ENCODE results near the gene SYT7. TPM values are rescaled to one million over a fixed set of nuclear protein-coding genes. Genes with fewer than 3 reads are reported as not detected.
A peak's percentile ranks its signal among the peaks of the same experiment; 100 is the strongest.

Gene SYT7
- total and polyA plus RNA-seq, 2 of the 8 experiments (the other 6 are each of a cell fraction or from before 2014, with no cell fraction given): 9.6 to 10.5 TPM

- 85% methylated on average over 5 of the region's 7 CpGs; no CpG with 5 or more reads in 1 of the 2 experiments for WGBS, 2 experiments (ENCODE audit: extremely low coverage in 1 of 2, insufficient coverage in 1 of 2, insufficient read length in 1 of 2, insufficient replicate concordance in 2 of 2, low coverage in 1 of 2, low lambda C conversion rate in 2 of 2, missing lambda C conversion rate in 1 of 2)
- Histone ChIP-seq H3K14ac (ENCODE audit: insufficient read length) (no peak overlapping the region), H3K18ac (ENCODE audit: extremely low read depth, low read length) (no peak overlapping the region), H3K79me1 (ENCODE audit: low read depth, low read length) (no peaks in the 10 kb centered on the region), H3K27me3 (replicated peaks in 1 of 4; ENCODE audit: control insufficient read depth in 3 of 4, extremely low read depth in 1 of 4, insufficient read depth in 3 of 4, low read length in 3 of 4) (no peaks in the 10 kb centered on the region), H3K23ac (ENCODE audit: insufficient read length) (no peak overlapping the region), H2BK120ac (replicated peaks; ENCODE audit: low read depth, low read length) (no peak overlapping the region), H2BK20ac (ENCODE audit: low read length) (no peak overlapping the region), H3K4ac (replicated peaks; ENCODE audit: insufficient read length, low read depth, low read length) (no peak overlapping the region), H3K9me3 (ENCODE audit: insufficient read depth in 2 of 2, low read depth in 1 of 2, low read length in 1 of 2) (no peaks in the 10 kb centered on the region; a peak in 1 of 4 replicates), H3K4me3 (ENCODE audit: extremely low read depth in 1 of 4, insufficient read depth in 2 of 4, low read depth in 3 of 4, low read length in 4 of 4) (no peak overlapping the region), H3K9ac (replicated peaks in 1 of 4; ENCODE audit: extremely low read depth in 1 of 4, low read depth in 3 of 4, low read length in 3 of 4) (no peak overlapping the region), H2BK15ac (ENCODE audit: low read length) (no peak overlapping the region), H4K20me1 (replicated peaks in 1 of 2; ENCODE audit: control insufficient read depth in 1 of 2, insufficient read depth in 2 of 2, low read length in 2 of 2) (peaks cover 0 to 2% of the 10 kb centered on the region in 2 experiments), H3K4me2 (ENCODE audit: insufficient read depth in 1 of 2, low read depth in 2 of 2, low read length in 2 of 2) (no peak overlapping the region), H4K91ac (replicated peaks; ENCODE audit: insufficient read length, low read length) (no peak overlapping the region), H3K4me1 (replicated peaks in 1 of 4; ENCODE audit: control insufficient read depth in 3 of 4, insufficient read depth in 4 of 4, low read length in 3 of 4) (peaks cover 0 to 30% (median 14%) of the 10 kb centered on the region in 4 experiments; a peak in 6 of 7 replicates), H3K79me2 (ENCODE audit: control insufficient read depth in 1 of 2, insufficient read depth in 2 of 2, low read length in 2 of 2) (no peaks in the 10 kb centered on the region), H3K36me3 (ENCODE audit: control insufficient read depth in 2 of 4, insufficient read depth in 4 of 4, low read length in 3 of 4) (no peaks in the 10 kb centered on the region), H2AFZ (ENCODE audit: low read length) (no peak overlapping the region), H4K5ac (ENCODE audit: insufficient read length, low read depth, low read length) (no peak overlapping the region), H3K27ac (ENCODE audit: low read depth, low read length) (no peak overlapping the region), H3K56ac (replicated peaks; ENCODE audit: insufficient read length, low read depth, low read length) (no peak overlapping the region), H3K23me2 (ENCODE audit: low read depth, low read length) (no peaks in the 10 kb centered on the region), H4K8ac (ENCODE audit: extremely low read depth, insufficient read depth, low read length) (no peak overlapping the region), H2BK5ac (ENCODE audit: low read depth, low read length) (no peak overlapping the region), H2AK5ac (ENCODE audit: low read depth, low read length) (no peak overlapping the region), H2BK12ac (ENCODE audit: low read depth, low read length) (no peak overlapping the region)
- ChIA-PET CTCF (ENCODE audit: partially characterized antibody) (interaction anchor here (0.7 to 23.7 kb wide), 38 partner anchors 9 to 138 kb away, joined by 3 to 330 read pairs (median 6); partner anchors contain the start of gene SYT7), POLR2A (ENCODE audit: partially characterized antibody) (interaction anchor here (0.6 to 1.0 kb wide), 3 partner anchors 112 to 1119 kb away, joined by 3 to 4 read pairs (median 3); partner anchors contain the start of gene TMEM138)
- no peak for TF ChIP-seq SP2 (IDR thresholded peaks at IDR 0.05; ENCODE audit: low read length)
- TF ChIP-seq POU5F1 (IDR thresholded peaks at IDR 0.05; ENCODE audit: low read depth, low read length): no peak
- no peak for TF ChIP-seq HDAC6 (IDR thresholded peaks at IDR 0.05; ENCODE audit: low read depth, low read length)
- no peak for TF ChIP-seq ASH2L (IDR thresholded peaks at IDR 0.05; ENCODE audit: low read length)
- TF ChIP-seq POLR2AphosphoS5 (IDR thresholded peaks at IDR 0.05; ENCODE audit: low read depth, low read length): no peak
- TF ChIP-seq ATF3 (IDR thresholded peaks at IDR 0.05; ENCODE audit: insufficient read depth, low read depth, low read length): no peak
- TF ChIP-seq RAD21 (IDR thresholded peaks at IDR 0.05 in 1 of 2, conservative IDR thresholded peaks at IDR 0.05 in 1 of 2; ENCODE audit: low read depth in 2 of 2, low read length in 2 of 2): peak; percentile 8 to 42; a peak in 2 of 4 replicates
- peak; percentile 56 to 95 (median 91) for TF ChIP-seq CTCF (IDR thresholded peaks at IDR 0.05; ENCODE audit: control extremely low read depth in 1 of 3, insufficient read depth in 1 of 3, low read depth in 1 of 3, low read length in 3 of 3)
- TF ChIP-seq EP300 (IDR thresholded peaks at IDR 0.05; ENCODE audit: borderline replicate concordance in 1 of 2, low read depth in 2 of 2, low read length in 2 of 2): no peak
- peak; percentile 36 for FAIRE-seq
- no peak for DNase-seq (ENCODE audit: low read depth in 1 of 2, low spot score in 2 of 2)
These were observed 35.5 kb downstream of the SYT7 start for GRCh38 chr11:61545341-61545740.

Data from H1 (cell line).